HL-60 (cell line): Measurements from ENCODE around the gene INO80.
A peak's percentile ranks its signal among the peaks of the same experiment; 100 is the strongest.

Experiments
- DNase-seq, 2 experiments: peaks; one replicate each; pipeline ENCODE4 v3.0.0-alpha.2; 2010 to 2020; ENCODE audit warnings: low read depth in 1 of 2, low spot score in 1 of 2
- H3K27ac ChIP-seq: fragments of 250-450 bp; sonication (Bioruptor Pico); replicated peaks from 2 replicates; pipeline ENCODE4 v1.5.1; 2020; ENCODE audit warnings: mild to moderate bottlenecking, moderate library complexity
- H3K27me3 ChIP-seq: fragments of 250-450 bp; sonication (Bioruptor Pico); 2 replicates; pipeline ENCODE4 v1.5.1; 2021; ENCODE audit warnings: mild to moderate bottlenecking, moderate library complexity; ENCODE audit not compliant: insufficient read depth, poor library complexity, severe bottlenecking
- H3K4me3 ChIP-seq: replicated peaks from 2 replicates; pipeline ENCODE4 v1.5.1; 2011; ENCODE audit warnings: mild to moderate bottlenecking, control low read depth, low read length; ENCODE audit not compliant: insufficient read depth
- CTCF ChIP-seq: IDR thresholded peaks from one replicate; pipeline ENCODE4 v1.5.1; 2011; ENCODE audit warnings: low read length, control low read depth, inconsistent platforms; ENCODE audit not compliant: insufficient read depth
- GABPA ChIP-seq: IDR thresholded peaks from 2 replicates; pipeline ENCODE4 v1.6.1; 2012; ENCODE audit warnings: low read depth
- POLR2AphosphoS5 ChIP-seq: IDR thresholded peaks from 2 replicates; pipeline ENCODE4 v1.6.1; 2012; ENCODE audit warnings: low read depth
- REST ChIP-seq: IDR thresholded peaks from 2 replicates; pipeline ENCODE4 v1.6.1; 2012; ENCODE audit warnings: low read depth; ENCODE audit not compliant: insufficient replicate concordance
- SPI1 ChIP-seq: IDR thresholded peaks from 2 replicates; pipeline ENCODE4 v1.6.1; 2012; ENCODE audit warnings: low read depth, mild to moderate bottlenecking, borderline replicate concordance

INO80 gene

DNA sequence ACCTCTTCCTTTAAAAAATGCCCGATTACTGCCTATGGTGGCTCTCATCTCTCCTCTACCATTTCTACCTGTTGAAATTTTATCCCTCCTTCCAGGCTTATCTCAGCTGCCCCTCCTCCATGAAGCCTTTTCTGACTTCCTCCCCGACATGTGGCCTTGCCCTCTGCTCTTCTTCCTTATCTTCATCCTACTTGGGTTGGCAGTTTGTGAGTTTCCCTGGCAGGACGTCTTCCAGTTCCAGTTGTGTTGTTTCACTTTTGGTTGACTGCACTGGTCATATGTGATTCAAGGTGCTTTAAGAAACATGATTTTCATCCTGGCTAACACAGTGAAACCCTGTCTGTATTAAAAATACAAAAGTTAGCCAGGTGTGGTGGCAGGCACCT is 182.6 kb downstream of the INO80 start:
- Histone ChIP-seq H3K4me3 (no peak overlapping the region), H3K27ac (no peak overlapping the region), H3K27me3 (peaks cover 22% of the 10 kb centered on the region)
- no peak for TF ChIP-seq GABPA
- peak; percentile 83 for TF ChIP-seq SPI1
- DNase-seq, result peak in 1 of 2 experiments; percentile 29

- TF ChIP-seq SPI1, result peak; percentile 80
- no peak for TF ChIP-seq REST
- H3K27ac ChIP-seq, result no peak overlapping the region
- H3K4me3 ChIP-seq, result no peak overlapping the region
- DNase-seq, result no peak
- peaks cover 23% of the 10 kb centered on the region for H3K27me3 ChIP-seq
Observed at GRCh38 chr15:40932649-40933516, 183.2 kb downstream of the INO80 start.

- Histone ChIP-seq H3K4me3 (no peak overlapping the region), H3K27me3 (peaks cover 27% of the 10 kb centered on the region), H3K27ac (no peak overlapping the region)
- DNase-seq, result peak in 1 of 2 experiments; percentile 67
- TF ChIP-seq POLR2AphosphoS5 (peak; percentile 61), GABPA (no peak)
Observed at GRCh38 chr15:40932156-40932555, 183.9 kb downstream of the INO80 start.

- H3K27me3 ChIP-seq, result peaks cover 33% of the 10 kb centered on the region
- TF ChIP-seq CTCF (no peak), REST (no peak), POLR2AphosphoS5 (no peak), GABPA (no peak), SPI1 (no peak)
- no peak for DNase-seq
Observed at GRCh38 chr15:40931300-40932142, 184.6 kb downstream of the INO80 start.

DNA sequence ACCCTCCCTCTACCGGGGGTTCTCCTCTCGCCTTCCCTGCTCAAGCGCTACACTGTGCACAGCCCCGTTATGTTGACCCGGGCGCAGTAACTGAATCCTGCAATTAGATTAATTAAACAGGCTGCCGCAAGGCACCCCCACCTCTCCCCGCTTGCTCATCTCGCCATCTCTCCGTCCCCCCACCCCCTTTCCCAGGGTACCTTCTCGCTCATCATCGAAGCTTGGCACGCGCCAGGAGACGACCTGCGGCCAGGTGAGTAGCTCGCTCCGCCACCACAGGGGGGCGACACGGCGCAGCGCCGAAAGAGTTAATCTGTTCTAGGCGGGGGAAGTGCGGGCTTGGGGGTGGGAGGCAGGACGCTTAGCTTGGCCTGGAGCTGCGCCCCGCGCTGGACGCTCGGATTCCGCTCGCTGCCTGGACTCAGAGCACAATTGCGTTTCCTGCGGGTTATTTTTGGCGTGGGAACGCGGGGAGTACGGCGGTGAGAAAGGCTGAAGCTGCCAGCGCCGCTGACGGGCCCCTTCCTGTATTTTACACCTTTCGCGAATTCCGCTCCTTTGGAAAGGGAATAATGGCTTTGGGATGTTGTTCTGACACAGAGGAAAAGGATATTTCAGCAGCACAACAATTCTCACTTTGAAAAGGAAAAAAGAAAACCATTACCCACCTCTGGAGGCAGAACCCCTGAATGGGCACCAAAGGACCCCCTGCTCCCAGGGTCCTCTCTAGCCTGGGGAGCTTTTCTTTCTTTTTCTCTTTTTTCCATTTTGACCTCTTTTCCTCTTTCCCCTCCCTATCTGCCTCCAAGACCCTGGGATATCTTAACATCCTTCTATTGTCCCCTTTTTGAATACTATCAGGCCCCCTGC is 185.4 kb downstream of the INO80 start:
- TF ChIP-seq CTCF (peak; percentile 25), GABPA (no peak), REST (no peak), SPI1 (no peak), POLR2AphosphoS5 (no peak)
- Histone ChIP-seq H3K27ac (no peak overlapping the region), H3K27me3 (peaks cover 39% of the 10 kb centered on the region), H3K4me3 (no peak overlapping the region)
- peak in 1 of 2 experiments; percentile 31 for DNase-seq

More at GRCh38 chr15:40931300-40932142, 184.6 kb downstream of the INO80 start:
- Histone ChIP-seq H3K4me3 (no peak overlapping the region), H3K27ac (no peak overlapping the region)
